RPMI8226 (cell line): ENCODE results near the gene FOXD4.
"Not testable (repeated sequence)": the region's sequence is repeated elsewhere in the genome, so short reads cannot be mapped to it uniquely, and the experiment has no call there.

ENCODE experiments used
- DNase-seq: peaks from one replicate; pipeline ENCODE4 v3.0.0-alpha.2; 2015

Gene FOXD4

DNA sequence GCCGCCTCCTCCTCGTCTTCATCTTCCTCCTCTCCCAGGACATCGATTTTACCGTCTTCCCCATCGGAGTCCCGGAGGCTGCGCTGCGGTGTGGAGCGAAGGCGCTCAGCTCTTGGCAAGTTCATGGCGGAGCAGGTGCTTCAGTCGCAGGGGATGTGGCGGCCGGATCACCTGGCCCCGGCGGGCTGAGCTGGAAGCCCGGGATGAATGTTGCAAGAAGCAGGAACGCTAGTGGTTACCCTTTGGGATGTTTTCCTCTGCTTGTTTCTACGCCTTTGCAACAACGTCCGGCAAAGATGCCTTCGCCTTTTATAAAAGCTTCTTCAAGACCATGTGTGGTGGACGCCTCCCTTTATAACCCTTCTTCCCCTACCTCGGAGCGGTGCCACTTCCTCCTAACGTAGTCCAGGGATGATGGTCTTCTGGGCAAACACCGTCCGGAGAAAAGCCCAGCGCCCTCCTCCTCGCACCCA lies at the start of gene FOXD4:
Gene FOXD4, minus strand, starts transcription at position 423 of the 473 bp plus-strand sequence. Its CDS starts 298 bp downstream, at position 125.
- DNase-seq: not testable (repeated sequence)

DNA sequence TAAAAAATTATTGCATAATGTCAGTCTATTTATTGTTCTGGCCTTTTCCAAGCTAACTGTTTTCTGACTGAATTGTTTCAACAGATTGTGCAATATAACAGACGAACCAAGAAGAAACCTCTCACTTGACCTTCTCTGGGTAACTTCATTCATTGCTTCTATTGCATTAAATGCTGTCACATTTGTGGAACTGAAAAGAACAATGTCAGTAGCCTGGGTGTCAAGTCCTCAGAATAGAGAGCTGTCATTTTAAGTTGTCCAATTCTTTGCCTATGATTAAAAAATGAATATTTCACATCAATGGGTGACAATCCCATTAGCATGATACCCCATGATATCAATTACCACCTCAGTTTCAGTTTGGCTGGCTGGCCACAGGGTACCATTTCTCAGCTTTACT lies 41.7 kb upstream of the FOXD4 start:
- not testable (repeated sequence) for DNase-seq

GRCh38 chr9:151173-151572 lies 33.0 kb upstream of the FOXD4 start:
- not testable (repeated sequence) for DNase-seq

GRCh38 chr9:139880-140279 lies 21.7 kb upstream of the FOXD4 start:
- DNase-seq: not testable (repeated sequence)

- DNase-seq: not testable (repeated sequence)
Observed at GRCh38 chr9:117144-117994, 848 bp downstream of the FOXD4 start.

GRCh38 chr9:116239-117077 lies 1.8 kb downstream of the FOXD4 start:
- not testable (repeated sequence) for DNase-seq

DNA sequence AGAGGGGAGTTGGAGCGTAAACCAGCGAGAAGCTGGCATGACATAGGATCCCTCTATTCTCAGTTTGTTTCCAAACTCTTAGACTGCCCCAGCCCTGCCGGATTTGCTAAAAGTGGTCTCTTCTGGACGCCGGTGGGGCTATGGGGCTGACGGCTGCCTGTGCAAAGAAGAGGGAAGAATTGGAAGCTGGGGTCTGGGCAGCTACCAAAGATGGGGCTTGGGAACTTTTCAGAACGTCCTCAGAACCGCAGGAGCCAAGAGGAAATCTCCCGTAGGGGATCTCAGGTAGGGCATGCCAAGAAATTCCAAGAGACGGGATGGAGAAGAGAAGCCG lies 3.1 kb downstream of the FOXD4 start:
- not testable (repeated sequence) for DNase-seq

DNA sequence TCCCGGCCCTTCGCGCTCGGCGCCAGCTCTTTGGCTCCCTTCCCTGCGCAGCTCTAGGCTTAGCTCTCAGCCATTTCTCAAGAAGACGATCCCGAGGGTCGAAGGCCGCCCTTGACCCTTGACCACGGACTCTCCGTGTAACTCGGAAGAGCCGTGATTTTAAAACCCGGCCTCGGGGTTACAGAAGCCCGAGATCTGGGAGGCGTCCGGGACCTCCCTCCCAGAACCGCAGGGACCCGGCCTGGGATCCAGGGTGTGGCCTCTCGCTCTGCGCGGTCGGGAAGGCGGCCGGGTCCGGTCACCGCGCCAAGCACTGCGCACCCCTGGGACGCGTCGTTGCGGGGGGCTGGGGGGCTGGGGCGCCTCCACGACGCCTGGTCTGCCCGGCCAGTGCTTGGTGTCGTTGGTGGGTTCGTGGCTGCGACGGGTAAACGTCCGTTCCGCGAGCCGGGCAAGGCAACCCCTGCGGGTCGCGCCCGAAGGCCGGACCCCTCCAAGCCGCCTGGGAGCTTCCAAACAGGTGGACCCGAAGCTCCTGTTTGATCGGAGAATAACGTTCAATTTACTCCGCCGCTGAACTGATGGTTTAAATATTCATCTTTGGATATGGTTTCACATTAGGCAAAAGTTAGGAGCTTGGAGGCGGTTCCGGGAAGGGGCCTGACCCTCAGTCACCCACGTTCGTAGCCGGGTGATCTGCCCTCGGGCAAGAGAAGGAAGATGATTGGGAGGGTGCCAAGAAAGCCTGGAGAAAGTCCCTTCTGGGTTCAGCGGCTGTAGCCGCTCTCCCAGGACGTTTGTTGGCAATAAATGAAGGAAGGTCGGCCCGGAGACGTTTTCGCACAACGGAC lies 3.7 kb downstream of the FOXD4 start:
- peak; percentile 11 for DNase-seq

- DNase-seq: not testable (repeated sequence)
Observed at GRCh38 chr9:113468-114266, 4.5 kb downstream of the FOXD4 start.

DNA sequence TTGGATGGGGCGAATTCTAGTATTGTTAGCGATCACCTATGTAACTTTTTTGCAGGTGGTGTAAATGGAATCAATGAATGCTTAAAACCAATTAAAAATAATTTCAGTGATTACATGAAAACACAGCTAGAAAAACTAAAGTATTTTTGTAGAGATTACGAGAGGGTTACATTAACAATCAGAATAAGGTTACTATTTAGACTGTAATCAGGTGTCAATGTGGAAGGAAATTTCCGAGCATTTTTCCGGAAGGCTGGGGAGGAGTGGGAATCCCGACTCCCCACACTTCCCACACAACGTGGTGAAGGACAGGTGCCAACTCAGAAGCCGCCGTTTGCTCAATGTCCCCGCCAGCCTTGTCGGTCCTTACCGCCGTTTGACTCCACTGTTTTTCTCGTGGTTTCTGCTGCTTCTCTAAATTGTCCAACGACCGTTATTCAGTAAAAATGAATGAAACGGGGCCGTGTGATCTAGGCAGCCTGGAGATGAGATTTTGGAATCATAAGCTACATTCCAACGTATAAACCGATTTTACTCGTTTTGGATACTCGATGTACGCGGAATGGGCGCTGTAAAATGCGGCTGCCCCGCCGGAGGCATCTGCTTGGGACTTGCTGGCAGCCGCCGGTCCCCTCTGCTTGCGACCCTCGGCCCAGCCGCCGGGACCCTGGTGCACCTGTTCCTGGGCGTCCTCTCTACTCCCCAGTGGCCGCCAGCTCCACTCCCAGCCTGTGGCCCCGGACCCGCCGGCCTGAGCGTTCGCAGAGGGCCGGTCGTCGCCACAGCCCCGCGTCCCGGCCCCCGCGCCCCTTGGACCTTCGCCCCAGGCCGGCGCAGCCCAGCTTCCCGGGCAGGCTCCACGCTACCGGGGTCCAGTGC lies 5.4 kb downstream of the FOXD4 start:
- DNase-seq: not testable (repeated sequence)

DNA sequence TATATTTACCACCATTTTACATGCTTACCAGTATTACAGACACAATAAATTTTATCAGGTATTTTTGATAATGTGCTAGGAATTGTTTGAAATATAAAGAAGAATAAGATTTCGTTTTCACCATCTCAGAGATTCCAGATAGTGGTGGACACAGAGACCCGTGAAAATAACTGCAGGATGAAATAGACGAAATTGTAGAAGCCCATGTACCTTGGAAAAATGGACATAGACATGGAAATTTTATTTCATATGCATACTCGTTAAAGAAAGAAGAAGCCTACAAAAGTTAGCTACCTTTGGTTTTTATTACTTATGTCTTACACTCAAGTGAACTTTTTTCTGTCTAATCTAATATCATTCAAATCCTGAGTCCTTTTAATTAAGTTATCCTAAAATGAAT lies 7.5 kb downstream of the FOXD4 start:
- DNase-seq: not testable (repeated sequence)

DNA sequence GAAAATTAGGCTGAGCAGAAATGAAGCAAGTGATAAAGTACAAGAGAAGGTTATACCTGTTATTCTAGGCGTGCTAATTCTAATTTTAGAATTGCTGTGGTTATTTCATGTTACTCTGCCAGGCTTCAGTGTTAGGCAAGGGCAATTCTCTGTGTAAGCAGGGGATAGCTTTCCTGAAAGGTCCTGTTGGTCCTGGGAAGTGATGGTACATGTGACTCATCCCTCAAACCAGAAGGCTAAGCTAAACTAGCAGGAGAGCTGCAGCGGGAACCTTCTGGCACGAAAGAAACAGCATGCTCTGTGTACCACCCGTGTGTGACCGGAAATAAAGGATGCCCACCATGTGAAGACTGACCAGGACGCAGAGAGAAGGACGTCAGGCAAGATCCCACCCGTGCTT lies 8.7 kb downstream of the FOXD4 start:
- not testable (repeated sequence) for DNase-seq

DNA sequence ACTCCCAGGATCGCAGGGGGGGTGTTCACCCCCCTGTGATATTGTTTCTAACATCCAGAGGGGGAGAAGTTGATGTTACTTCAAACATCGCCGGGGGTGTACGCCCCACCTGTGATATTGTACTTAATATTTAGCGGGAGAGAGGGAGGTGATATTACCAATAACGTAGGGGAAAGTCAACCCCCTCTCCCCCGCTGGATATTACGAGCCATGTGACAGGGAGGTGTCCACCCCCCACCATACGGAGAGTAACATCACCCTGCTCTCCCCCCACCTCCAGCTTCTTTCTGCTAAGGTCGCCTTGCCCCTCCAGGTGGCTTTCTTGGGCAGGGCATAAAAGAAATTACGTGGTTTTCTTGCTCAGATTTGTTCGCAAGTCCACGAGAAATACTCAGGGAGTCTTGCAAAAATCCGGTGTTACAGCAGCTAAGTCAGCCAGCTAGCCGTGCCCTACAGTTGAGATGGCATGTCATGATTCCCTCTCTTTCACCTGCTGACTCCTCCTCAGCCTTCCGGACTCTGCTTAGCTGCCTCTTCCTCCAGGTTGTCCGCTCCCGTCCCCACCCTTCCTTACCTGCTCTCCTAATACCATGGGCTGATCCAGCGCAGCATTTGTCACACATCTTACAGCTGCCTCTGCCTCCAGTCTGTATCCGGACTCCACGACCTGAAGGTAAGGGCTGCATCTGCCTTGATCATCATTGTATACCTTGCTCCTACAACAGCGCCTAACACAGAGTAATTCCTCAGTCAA lies 9.3 kb downstream of the FOXD4 start:
- DNase-seq: not testable (repeated sequence)

- DNase-seq: not testable (repeated sequence)
Observed at GRCh38 chr9:105991-106390, 12.2 kb downstream of the FOXD4 start.

GRCh38 chr9:100430-100829 lies 17.8 kb downstream of the FOXD4 start:
- not testable (repeated sequence) for DNase-seq

DNA sequence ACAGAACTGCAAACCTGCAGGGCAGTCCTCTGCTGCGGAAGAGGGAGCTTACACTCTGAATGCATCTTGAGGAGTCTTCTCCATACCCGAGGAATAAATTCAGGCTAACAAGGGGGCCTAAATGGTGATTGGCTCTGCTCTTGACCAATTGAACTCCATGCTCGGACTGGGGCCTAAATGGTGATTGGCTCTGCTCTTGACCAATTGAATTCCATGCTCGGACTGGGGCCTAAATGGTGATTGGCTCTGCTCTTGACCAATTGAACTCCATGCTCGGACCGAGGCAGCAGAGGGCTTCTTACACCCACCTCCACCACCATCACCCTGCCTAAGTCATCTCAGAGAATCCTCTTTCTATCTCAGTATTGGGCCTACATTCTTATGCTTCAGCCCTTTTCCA lies 18.4 kb downstream of the FOXD4 start:
- not testable (repeated sequence) for DNase-seq

DNA sequence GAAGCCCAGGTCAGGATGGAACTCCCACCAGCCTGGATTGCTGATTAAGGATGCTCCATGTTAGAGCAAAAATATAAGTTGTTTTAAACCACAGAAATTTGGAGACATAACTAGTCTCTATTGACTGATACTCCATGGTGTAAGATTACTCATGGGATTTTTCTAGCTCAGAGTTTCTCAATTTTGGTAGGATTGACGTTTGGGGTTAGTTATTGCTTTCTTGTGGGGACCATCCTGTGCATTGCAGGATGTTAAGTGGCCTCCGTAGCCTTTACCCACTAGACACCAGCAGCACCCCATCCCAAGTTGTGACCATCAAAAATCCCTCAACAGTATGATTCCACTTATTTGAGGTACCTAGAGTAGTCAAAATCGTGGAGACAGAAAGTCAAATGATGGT lies 19.4 kb downstream of the FOXD4 start:
- not testable (repeated sequence) for DNase-seq

GRCh38 chr9:94992-95391 lies 23.2 kb downstream of the FOXD4 start:
- not testable (repeated sequence) for DNase-seq

DNA sequence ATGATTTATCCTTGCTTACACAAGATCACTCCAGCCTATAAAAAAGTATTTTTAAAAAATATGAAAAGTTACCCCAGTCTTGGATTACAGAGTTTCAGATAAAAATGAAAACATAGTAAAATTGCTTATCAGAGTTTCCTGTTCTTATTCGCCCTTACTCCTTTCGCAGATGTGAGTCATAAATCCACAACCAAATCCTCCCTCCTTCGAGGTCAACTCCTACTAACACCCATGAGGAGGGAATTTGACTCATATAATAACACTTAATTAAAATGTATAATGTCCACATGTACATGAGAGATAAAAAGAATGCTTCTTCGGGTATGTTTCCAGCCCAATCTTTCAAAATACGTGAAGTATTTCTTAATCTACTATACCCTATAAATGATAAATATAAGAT lies 23.9 kb downstream of the FOXD4 start:
- not testable (repeated sequence) for DNase-seq

GRCh38 chr9:93909-94308 lies 24.3 kb downstream of the FOXD4 start:
- DNase-seq: not testable (repeated sequence)
